Caco-2 (cell line): ENCODE results near the gene MRPL17. TPM values are rescaled to one million over a fixed set of nuclear protein-coding genes. Genes with fewer than 3 reads are reported as not detected.

ENCODE experiments used
- BruUV-seq: library from RNA; stranded (reverse); fragments of 400-500 nt; replicated peaks from 2 replicates; lab custom pipeline; 2021; lab: Mats Ljungman, UMichigan
- CTCF ChIA-PET: fragments of 300-600 bp; sonication (Branson Sonifier 250); formaldehyde crosslinking; loops from one replicate; lab custom pipeline; 2022; ENCODE audit warnings: antibody characterized with exemption; lab: Charles Lee
- POLR2A ChIA-PET: fragments of 300-600 bp; sonication (Branson Sonifier 250); formaldehyde crosslinking; loops from one replicate; lab custom pipeline; 2022; ENCODE audit warnings: antibody characterized with exemption; lab: Charles Lee
- DNase-seq, 2 experiments: peaks; one replicate each; pipeline versions ENCODE4 v3.0.0 to v3.0.0-alpha.2; 2020 to 2022
- H3K27me3 ChIP-seq: replicated peaks from 2 replicates; pipeline ENCODE4 v1.6.0; 2011; ENCODE audit warnings: low read length; ENCODE audit not compliant: control insufficient read depth, insufficient read depth
- H3K36me3 ChIP-seq: 2 replicates; pipeline ENCODE4 v1.5.1; 2011; ENCODE audit warnings: low read length; ENCODE audit not compliant: control insufficient read depth, insufficient read depth
- H3K4me1 ChIP-seq: fragments of 250-450 bp; sonication (Bioruptor Pico); 2 replicates; pipeline ENCODE4 v1.5.1; 2020; ENCODE audit warnings: mild to moderate bottlenecking
- H3K4me3 ChIP-seq: 2 replicates; pipeline ENCODE4 v1.5.1; 2011; ENCODE audit warnings: low read depth, mild to moderate bottlenecking, control low read depth, low read length
- H3K9me3 ChIP-seq: fragments of 250-450 bp; sonication (Bioruptor Pico); 2 replicates; pipeline ENCODE4 v1.5.1; 2020; ENCODE audit warnings: mild to moderate bottlenecking, moderate library complexity
- H3K27ac Mint-ChIP-seq: one replicate; pipeline ENCODE4 v1.8.0; 2022; ENCODE audit warnings: mixed read lengths; ENCODE audit not compliant: unreplicated experiment
- H3K27me3 Mint-ChIP-seq: one replicate; pipeline ENCODE4 v1.8.0; 2022; ENCODE audit warnings: mixed read lengths; ENCODE audit not compliant: insufficient read depth, unreplicated experiment
- H3K36me3 Mint-ChIP-seq: one replicate; pipeline ENCODE4 v1.8.0; 2022; ENCODE audit warnings: mild to moderate bottlenecking, mixed read lengths; ENCODE audit not compliant: insufficient read depth, unreplicated experiment
- H3K4me1 Mint-ChIP-seq: one replicate; pipeline ENCODE4 v1.8.0; 2022; ENCODE audit warnings: low read depth, mixed read lengths; ENCODE audit not compliant: unreplicated experiment
- H3K4me3 Mint-ChIP-seq: one replicate; pipeline ENCODE4 v1.8.0; 2022; ENCODE audit warnings: mild to moderate bottlenecking, moderate library complexity, mixed read lengths; ENCODE audit not compliant: unreplicated experiment
- H3K9me3 Mint-ChIP-seq: one replicate; pipeline ENCODE4 v1.8.0; 2022; ENCODE audit warnings: mixed read lengths; ENCODE audit not compliant: unreplicated experiment
- CTCF ChIP-seq, 2 experiments: fragments of 200-600 bp in 1 of 2; IDR thresholded peaks; 1 replicate in 1 of 2; 2 replicates in 1 of 2; pipeline versions ENCODE4 v1.5.1 to v1.8.0; 2011 to 2022; ENCODE audit warnings: antibody characterized with exemption in 1 of 2, control low read depth in 1 of 2, inconsistent platforms in 1 of 2, low read depth in 1 of 2, low read length in 1 of 2, mild to moderate bottlenecking in 1 of 2, moderate library complexity in 1 of 2; ENCODE audit not compliant: insufficient read depth in 1 of 2, severe bottlenecking in 1 of 2, unreplicated experiment in 1 of 2
- intact Hi-C: fragments of 100-400 bp; cut with micrococcal nuclease; formaldehyde crosslinking; loops from one replicate; pipeline ENCODE4 v1.10.0; 2022; ENCODE audit not compliant: unreplicated experiment
- total RNA-seq: library from RNA; stranded (reverse); gene quantifications from 2 replicates; pipeline ENCODE4 v1.2.3, GENCODE V29; 2022

MRPL17 gene
- total RNA-seq, 1 experiment from 2014 or later, result 60.8 TPM

- DNase-seq, result no peak
- POLR2A ChIA-PET, result no interaction called here
- CTCF ChIA-PET, result no interaction called here
- no TSS peak for BruUV-seq
- Histone ChIP-seq H3K4me1 (peaks cover 4% of the 10 kb centered on the region), H3K27me3 (no peaks in the 10 kb centered on the region; the same call in 1 of the 2 replicates), H3K4me3 (no peak overlapping the region), H3K9me3 (no peaks in the 10 kb centered on the region), H3K36me3 (no peaks in the 10 kb centered on the region)
- no peaks in the 10 kb centered on the region for H3K4me1 Mint-ChIP-seq
- H3K27ac Mint-ChIP-seq, result no peak overlapping the region
- H3K27me3 Mint-ChIP-seq, result no peaks in the 10 kb centered on the region
- no peaks in the 10 kb centered on the region for H3K36me3 Mint-ChIP-seq
- no peak for TF ChIP-seq CTCF (IDR thresholded peaks at IDR 0.05; ENCODE audit: insufficient read depth in 1 of 2, low read depth in 1 of 2, low read length in 1 of 2, severe bottlenecking in 1 of 2, unreplicated experiment in 1 of 2)
- no peak overlapping the region for H3K4me3 Mint-ChIP-seq
- H3K9me3 Mint-ChIP-seq, result no peaks in the 10 kb centered on the region
- intact Hi-C loops, result no loop called here
Observed at GRCh38 chr11:6642957-6643356, 40.2 kb downstream of the MRPL17 start.

- no peaks in the 10 kb centered on the region for H3K36me3 Mint-ChIP-seq
- no peaks in the 10 kb centered on the region for H3K4me1 Mint-ChIP-seq
- intact Hi-C loops, result no loop called here
- H3K4me3 Mint-ChIP-seq, result no peak overlapping the region
- Histone ChIP-seq H3K27me3 (no peaks in the 10 kb centered on the region; the same call in 1 of the 2 replicates), H3K9me3 (no peaks in the 10 kb centered on the region), H3K36me3 (no peaks in the 10 kb centered on the region), H3K4me1 (peaks cover 8% of the 10 kb centered on the region), H3K4me3 (no peak overlapping the region)
- H3K27ac Mint-ChIP-seq, result no peak overlapping the region
- H3K27me3 Mint-ChIP-seq, result no peaks in the 10 kb centered on the region
- CTCF ChIA-PET, result no interaction called here
- no TSS peak for BruUV-seq
- H3K9me3 Mint-ChIP-seq, result no peaks in the 10 kb centered on the region
- POLR2A ChIA-PET, result no interaction called here
- no peak for TF ChIP-seq CTCF (IDR thresholded peaks at IDR 0.05; ENCODE audit: insufficient read depth in 1 of 2, low read depth in 1 of 2, low read length in 1 of 2, severe bottlenecking in 1 of 2, unreplicated experiment in 1 of 2)
- no peak for DNase-seq
Observed at GRCh38 chr11:6640985-6641701, 42.0 kb downstream of the MRPL17 start.

GRCh38 chr11:6640036-6640984 is 42.8 kb downstream of the MRPL17 start:
- H3K27me3 Mint-ChIP-seq, result no peaks in the 10 kb centered on the region
- BruUV-seq, result no TSS peak
- Histone ChIP-seq H3K4me3 (no peak overlapping the region), H3K27me3 (no peaks in the 10 kb centered on the region; the same call in 1 of the 2 replicates), H3K36me3 (no peaks in the 10 kb centered on the region), H3K9me3 (no peaks in the 10 kb centered on the region), H3K4me1 (peaks cover 14% of the 10 kb centered on the region)
- H3K27ac Mint-ChIP-seq, result no peak overlapping the region
- POLR2A ChIA-PET, result no interaction called here
- CTCF ChIA-PET, result no interaction called here
- no peaks in the 10 kb centered on the region for H3K4me1 Mint-ChIP-seq
- no peak for TF ChIP-seq CTCF (IDR thresholded peaks at IDR 0.05; ENCODE audit: insufficient read depth in 1 of 2, low read depth in 1 of 2, low read length in 1 of 2, severe bottlenecking in 1 of 2, unreplicated experiment in 1 of 2)
- intact Hi-C loops, result no loop called here
- H3K9me3 Mint-ChIP-seq, result no peaks in the 10 kb centered on the region
- no peak for DNase-seq
- H3K4me3 Mint-ChIP-seq, result no peak overlapping the region
- no peaks in the 10 kb centered on the region for H3K36me3 Mint-ChIP-seq
